ENCODE results near the gene CRELD2. TPM values are rescaled to one million over a fixed set of nuclear protein-coding genes. Genes with fewer than 3 reads are reported as not detected.

CRELD2 gene
- total and polyA plus RNA-seq, 2 of the 13 experiments (the other 11 are each of a cell fraction or from before 2014, with no cell fraction given): 17.2 to 44.7 TPM

GRCh38 chr22:49917974-49918910, at the start of gene CRELD2, which contains the start of gene ALG12 (continued):
- no peak for TF ChIP-seq ZNF503 (CRISPR knock-in tag; IDR thresholded peaks at IDR 0.05)
- no peak for TF ChIP-seq ZNF329 (CRISPR knock-in tag; IDR thresholded peaks at IDR 0.05; ENCODE audit: low read depth)
- peak; percentile 29; the same call in 1 of the 2 replicates for TF ChIP-seq GATAD1 (CRISPR knock-in tag; IDR thresholded peaks at IDR 0.05)
- peak; percentile 85 for TF ChIP-seq ZHX1 (CRISPR knock-in tag; IDR thresholded peaks at IDR 0.05; ENCODE audit: low read depth)
- no peak for TF ChIP-seq ARNTL (CRISPR knock-in tag; IDR thresholded peaks at IDR 0.05)
- TF ChIP-seq ZSCAN9 (CRISPR knock-in tag; IDR thresholded peaks at IDR 0.05; ENCODE audit: borderline replicate concordance): peak; percentile 56; the same call in 1 of the 2 replicates
- TF ChIP-seq ZNF850 (CRISPR knock-in tag; conservative IDR thresholded peaks at IDR 0.05): no peak
- no peak for TF ChIP-seq PCBP1 (IDR thresholded peaks at IDR 0.05; ENCODE audit: borderline replicate concordance, low read depth, low read length)
- TF ChIP-seq ATF2 (CRISPR knock-in tag; IDR thresholded peaks at IDR 0.05): peak; percentile 60; the same call in 1 of the 2 replicates
- TF ChIP-seq CREM (IDR thresholded peaks at IDR 0.05): no peak
- no peak for TF ChIP-seq CREM (CRISPR knock-in tag; IDR thresholded peaks at IDR 0.05)
- TF ChIP-seq ETV5 (CRISPR knock-in tag; IDR thresholded peaks at IDR 0.05; ENCODE audit: borderline replicate concordance): no peak; the same call in 1 of the 2 replicates
- no peak for TF ChIP-seq NFIB (CRISPR knock-in tag; IDR thresholded peaks at IDR 0.05; ENCODE audit: borderline replicate concordance)
- TF ChIP-seq ZNF674 (CRISPR knock-in tag; IDR thresholded peaks at IDR 0.05; ENCODE audit: low read depth): no peak
- TF ChIP-seq ZNF609 (CRISPR knock-in tag; IDR thresholded peaks at IDR 0.05; ENCODE audit: borderline replicate concordance): no peak; the same call in 1 of the 2 replicates
- TF ChIP-seq POGZ (CRISPR knock-in tag; IDR thresholded peaks at IDR 0.05): peak; percentile 53; the same call in 1 of the 2 replicates
- peak; percentile 97 for TF ChIP-seq ZEB1 (IDR thresholded peaks at IDR 0.05; ENCODE audit: insufficient replicate concordance, low read depth)
- TF ChIP-seq FOXA3 (CRISPR knock-in tag; IDR thresholded peaks at IDR 0.05): peak; percentile 26; the same call in 1 of the 2 replicates

All from HepG2 (cell line).